Osteocyte (in vitro differentiated cells): Measurements from ENCODE around the gene ZSWIM9. TPM values are rescaled to one million over a fixed set of nuclear protein-coding genes. Genes with fewer than 3 reads are reported as not detected.
"Not testable (repeated sequence)": the region's sequence is repeated elsewhere in the genome, so short reads cannot be mapped to it uniquely, and the experiment has no call there.

ENCODE experiments used
- DNase-seq: peaks from one replicate; pipeline ENCODE4 v3.0.0; 2021; ENCODE audit warnings: mixed read lengths; ENCODE audit not compliant: unreplicated experiment; ENCODE audit errors: extremely low spot score
- H3K27ac Mint-ChIP-seq: one replicate; pipeline ENCODE4 v1.8.0; 2021; ENCODE audit warnings: mild to moderate bottlenecking, mixed read lengths; ENCODE audit not compliant: unreplicated experiment
- H3K27me3 Mint-ChIP-seq: one replicate; pipeline ENCODE4 v1.8.0; 2021; ENCODE audit warnings: mixed read lengths; ENCODE audit not compliant: unreplicated experiment
- H3K36me3 Mint-ChIP-seq: one replicate; pipeline ENCODE4 v1.8.0; 2021; ENCODE audit warnings: mixed read lengths; ENCODE audit not compliant: unreplicated experiment
- H3K4me1 Mint-ChIP-seq: one replicate; pipeline ENCODE4 v1.8.0; 2021; ENCODE audit warnings: mixed read lengths; ENCODE audit not compliant: unreplicated experiment
- H3K4me3 Mint-ChIP-seq: one replicate; pipeline ENCODE4 v1.8.0; 2021; ENCODE audit warnings: mild to moderate bottlenecking, moderate library complexity, mixed read lengths; ENCODE audit not compliant: unreplicated experiment
- H3K9me3 Mint-ChIP-seq: one replicate; pipeline ENCODE4 v1.8.0; 2021; ENCODE audit warnings: mixed read lengths; ENCODE audit not compliant: unreplicated experiment
- total RNA-seq: library from RNA; stranded (reverse); gene quantifications from 2 replicates; pipeline ENCODE4 v1.2.1, GENCODE V29; 2021
- TF ChIP-seq, protein P1 (sequence below): fragments of 200-600 bp; sonication (generic); IDR thresholded peaks from 2 replicates; pipeline ENCODE4 v1.5.0; 2021; ENCODE audit warnings: antibody characterized with exemption, mild to moderate bottlenecking, moderate library complexity

Gene ZSWIM9
- total RNA-seq, 1 donor from 2014 or later, result 6.6 TPM

DNA sequence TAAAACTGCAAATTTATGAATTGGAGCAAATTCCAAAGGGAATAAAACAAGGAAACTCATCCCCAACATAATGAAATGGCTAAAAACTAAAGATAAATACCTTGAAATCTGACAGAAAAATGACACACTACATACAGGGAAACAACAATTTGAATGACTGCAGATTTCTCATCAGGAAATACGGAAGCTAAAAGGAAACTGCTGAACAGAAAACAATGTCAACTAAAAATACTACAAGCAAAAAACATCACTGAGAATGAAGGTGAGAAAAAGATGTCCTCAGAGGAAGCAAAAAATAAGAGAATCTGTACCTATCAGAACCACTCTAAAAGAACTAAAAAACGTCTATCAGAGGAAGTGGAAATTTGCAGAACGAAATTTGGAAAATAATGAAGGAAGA lies 39.5 kb downstream of the ZSWIM9 start:
- Mint-ChIP-seq H3K27me3 (no peaks in the 10 kb centered on the region), H3K9me3 (no peaks in the 10 kb centered on the region), H3K27ac (no peak overlapping the region), H3K4me1 (no peaks in the 10 kb centered on the region), H3K4me3 (no peak overlapping the region), H3K36me3 (peaks cover 11% of the 10 kb centered on the region)
- DNase-seq, result no peak
- TF ChIP-seq, protein P1, sequence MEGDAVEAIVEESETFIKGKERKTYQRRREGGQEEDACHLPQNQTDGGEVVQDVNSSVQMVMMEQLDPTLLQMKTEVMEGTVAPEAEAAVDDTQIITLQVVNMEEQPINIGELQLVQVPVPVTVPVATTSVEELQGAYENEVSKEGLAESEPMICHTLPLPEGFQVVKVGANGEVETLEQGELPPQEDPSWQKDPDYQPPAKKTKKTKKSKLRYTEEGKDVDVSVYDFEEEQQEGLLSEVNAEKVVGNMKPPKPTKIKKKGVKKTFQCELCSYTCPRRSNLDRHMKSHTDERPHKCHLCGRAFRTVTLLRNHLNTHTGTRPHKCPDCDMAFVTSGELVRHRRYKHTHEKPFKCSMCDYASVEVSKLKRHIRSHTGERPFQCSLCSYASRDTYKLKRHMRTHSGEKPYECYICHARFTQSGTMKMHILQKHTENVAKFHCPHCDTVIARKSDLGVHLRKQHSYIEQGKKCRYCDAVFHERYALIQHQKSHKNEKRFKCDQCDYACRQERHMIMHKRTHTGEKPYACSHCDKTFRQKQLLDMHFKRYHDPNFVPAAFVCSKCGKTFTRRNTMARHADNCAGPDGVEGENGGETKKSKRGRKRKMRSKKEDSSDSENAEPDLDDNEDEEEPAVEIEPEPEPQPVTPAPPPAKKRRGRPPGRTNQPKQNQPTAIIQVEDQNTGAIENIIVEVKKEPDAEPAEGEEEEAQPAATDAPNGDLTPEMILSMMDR, result no peak

DNA sequence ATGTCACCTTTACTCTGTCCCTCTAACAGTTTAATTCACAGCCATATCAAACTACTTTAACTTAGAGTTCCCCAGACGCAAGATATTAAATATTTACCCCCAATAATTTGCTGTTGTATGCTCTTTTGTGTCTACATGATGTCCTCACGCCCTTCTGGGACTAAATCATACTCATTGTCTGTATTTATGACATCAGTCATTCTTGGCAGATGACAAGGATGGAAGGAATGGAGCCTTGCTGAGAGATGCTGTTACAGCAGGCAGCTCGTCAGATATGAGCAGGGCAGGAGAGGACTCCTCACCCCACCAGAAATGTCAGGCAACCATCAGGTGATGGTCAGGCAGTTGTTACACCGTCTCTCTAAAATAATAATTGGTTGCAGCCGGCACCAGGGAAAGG lies 43.5 kb downstream of the ZSWIM9 start:
- TF ChIP-seq, protein P1, result no peak
- Mint-ChIP-seq H3K27me3 (no peaks in the 10 kb centered on the region), H3K4me1 (no peaks in the 10 kb centered on the region), H3K4me3 (no peak overlapping the region), H3K27ac (no peak overlapping the region), H3K36me3 (peaks cover 18% of the 10 kb centered on the region), H3K9me3 (no peaks in the 10 kb centered on the region)
- DNase-seq, result no peak

DNA sequence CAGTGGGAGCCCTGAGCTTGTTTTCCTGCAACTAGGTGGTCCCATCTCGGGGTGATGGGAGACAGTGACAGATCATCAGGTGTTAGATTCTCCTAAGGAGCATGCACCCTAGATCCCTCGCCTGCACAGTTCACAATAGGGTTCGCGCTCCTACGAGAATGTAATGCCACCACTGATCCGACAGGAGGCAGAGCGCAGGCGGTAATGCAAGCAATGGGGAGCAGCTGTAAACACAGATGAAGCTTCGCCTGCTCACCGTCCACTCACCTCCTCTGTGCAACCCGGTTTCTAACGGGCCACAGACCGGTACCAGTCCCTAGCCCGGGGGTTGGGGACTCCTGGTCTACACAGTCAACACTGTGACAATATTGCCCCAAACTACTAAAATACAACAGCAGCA lies 46.5 kb downstream of the ZSWIM9 start:
- Mint-ChIP-seq H3K27me3 (no peaks in the 10 kb centered on the region), H3K36me3 (peaks cover 14% of the 10 kb centered on the region), H3K4me3 (no peak overlapping the region), H3K9me3 (no peaks in the 10 kb centered on the region), H3K4me1 (no peaks in the 10 kb centered on the region), H3K27ac (no peak overlapping the region)
- DNase-seq, result no peak
- TF ChIP-seq, protein P1, result no peak

DNA sequence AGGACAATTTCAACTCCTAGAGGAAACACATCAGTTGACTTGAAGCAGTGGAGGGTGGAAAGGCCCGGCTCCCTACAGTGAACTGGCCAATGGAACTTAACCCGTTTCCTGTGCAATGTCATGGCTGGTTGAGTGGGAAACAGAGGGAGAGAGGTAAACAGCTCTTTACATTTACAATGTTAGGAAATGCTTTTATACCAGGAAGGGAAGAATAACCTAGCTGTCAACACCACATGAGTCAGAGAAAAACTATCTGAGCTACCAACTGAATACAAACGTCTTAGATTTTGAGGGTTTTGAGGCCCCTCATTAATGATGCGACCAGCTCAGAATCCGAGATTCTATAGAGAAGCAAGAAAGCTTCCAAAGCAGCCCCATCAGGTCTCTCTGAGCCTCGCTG lies 48.5 kb downstream of the ZSWIM9 start:
- Mint-ChIP-seq H3K27me3 (no peaks in the 10 kb centered on the region), H3K27ac (no peak overlapping the region), H3K4me3 (no peak overlapping the region), H3K4me1 (no peaks in the 10 kb centered on the region), H3K36me3 (peaks cover 10% of the 10 kb centered on the region), H3K9me3 (no peaks in the 10 kb centered on the region)
- DNase-seq, result no peak
- TF ChIP-seq, protein P1, result no peak

DNA sequence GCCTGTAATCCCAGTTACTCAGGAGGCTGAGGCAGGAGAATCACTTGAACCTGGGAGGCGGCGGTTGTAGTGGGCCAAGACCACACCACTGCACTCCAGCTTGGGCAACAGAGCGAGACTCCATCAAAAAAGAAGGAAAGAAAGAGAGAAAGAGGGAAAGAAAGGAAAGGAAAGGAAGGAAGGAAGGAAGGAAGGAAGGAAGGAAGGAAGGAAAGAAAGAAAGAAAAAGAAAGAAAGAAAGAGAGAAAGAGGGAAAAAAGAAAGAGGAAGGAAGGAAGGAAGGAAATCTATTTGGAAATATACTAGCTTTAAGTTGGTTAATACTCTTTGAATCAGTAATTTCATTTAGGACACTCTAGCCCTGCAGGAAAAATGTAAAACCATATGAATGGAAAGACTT lies 50.3 kb downstream of the ZSWIM9 start:
- H3K27ac Mint-ChIP-seq, H3K4me3 Mint-ChIP-seq: not testable (repeated sequence)

DNA sequence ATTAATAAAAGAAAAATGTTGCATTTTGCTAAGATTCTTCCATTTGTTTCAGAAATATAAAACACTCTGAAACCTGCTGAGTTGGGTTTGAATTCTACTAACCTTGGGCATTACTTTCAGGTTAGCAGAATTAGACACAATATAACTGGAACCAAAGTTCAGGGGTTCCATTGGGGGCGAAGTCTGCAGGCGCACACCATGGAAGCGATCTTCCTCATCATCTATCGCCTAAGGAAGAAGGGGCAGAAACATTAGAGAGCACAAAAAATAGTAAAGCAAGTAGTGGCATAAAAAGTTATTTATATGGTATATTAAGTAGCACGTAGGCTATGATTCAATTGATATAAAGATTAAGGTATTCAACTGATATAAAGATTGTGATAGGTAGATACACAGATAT lies 51.1 kb downstream of the ZSWIM9 start:
- Mint-ChIP-seq H3K27me3 (no peaks in the 10 kb centered on the region), H3K4me1 (no peaks in the 10 kb centered on the region), H3K4me3 (no peak overlapping the region), H3K36me3 (peaks cover 3% of the 10 kb centered on the region), H3K9me3 (no peaks in the 10 kb centered on the region), H3K27ac (no peak overlapping the region)
- no peak for DNase-seq
- TF ChIP-seq, protein P1, result no peak

More for the DNA sequence above, 50.3 kb downstream of the ZSWIM9 start:
- not testable (repeated sequence) for DNase-seq, H3K27me3 Mint-ChIP-seq, H3K9me3 Mint-ChIP-seq, H3K4me1 Mint-ChIP-seq, H3K36me3 Mint-ChIP-seq
